Heart right ventricle (tissue), 16 donors: Measurements from ENCODE around the gene POLL. TPM values are rescaled to one million over a fixed set of nuclear protein-coding genes. Genes with fewer than 3 reads are reported as not detected.

Experiments used
- ATAC-seq, 8 donors: fragments of 200-7000 bp; cut with Tn5 transposase; one replicate each; pipeline ENCODE4 v1.9.1; 2020; ENCODE audit warnings: mild to moderate bottlenecking in 8 of 8, moderate library complexity in 8 of 8, moderate number of reproducible peaks in 1 of 8
- DNase-seq, 2 donors: peaks; one replicate each; pipeline ENCODE4 v3.0.0-alpha.2; 2020
- H3K27ac ChIP-seq, 10 donors: fragments of 200-600 bp; sonication (generic) in 2 of 10; one replicate each; pipeline versions ENCODE4 v1.5.0 to v1.8.0; 2020 to 2022; ENCODE audit warnings: mild to moderate bottlenecking in 3 of 10
- H3K27me3 ChIP-seq, 7 donors: fragments of 200-600 bp; one replicate each; pipeline ENCODE4 v1.8.0; 2021 to 2022; ENCODE audit warnings: mild to moderate bottlenecking in 2 of 7
- H3K36me3 ChIP-seq, 9 donors: fragments of 200-600 bp; sonication (generic) in 1 of 9; one replicate each; pipeline versions ENCODE4 v1.5.0 to v1.8.0; 2020 to 2022; ENCODE audit warnings: mild to moderate bottlenecking in 2 of 9
- H3K4me1 ChIP-seq, 9 donors: fragments of 200-600 bp; sonication (generic) in 1 of 9; one replicate each; pipeline versions ENCODE4 v1.5.0 to v1.8.0; 2020 to 2022; ENCODE audit warnings: mild to moderate bottlenecking in 4 of 9
- H3K4me3 ChIP-seq, 10 donors: fragments of 200-600 bp; sonication (generic) in 2 of 10; one replicate each; pipeline versions ENCODE4 v1.5.0 to v1.8.0; 2020 to 2022; ENCODE audit warnings: mild to moderate bottlenecking in 7 of 10, moderate library complexity in 2 of 10
- H3K9me3 ChIP-seq, 11 donors: fragments of 200-600 bp in 10 of 11; sonication (generic) in 2 of 11; one replicate each; pipeline versions ENCODE4 v1.5.0 to v1.8.0; 2013 to 2022; ENCODE audit warnings: mild to moderate bottlenecking in 2 of 11, control low read depth in 1 of 11, moderate library complexity in 1 of 11
- CTCF ChIP-seq, 9 donors: fragments of 200-600 bp; sonication (generic) in 2 of 9; IDR thresholded peaks; one replicate each; pipeline versions ENCODE4 v1.5.0 to v1.8.0; 2021 to 2022; ENCODE audit warnings: antibody characterized with exemption in 9 of 9, mild to moderate bottlenecking in 5 of 9, moderate library complexity in 1 of 9
- WGBS, 2 donors: extraction: QIAGEN DNeasy Blood & Tissue Kit; methylation state at CpG; one replicate each; pipeline ENCODE4 v1.1.7; 2013; ENCODE audit warnings: inconsistent platforms in 1 of 2; 5-methylcytosine and 5-hydroxymethylcytosine counted together
- intact Hi-C, 10 donors: fragments of 100-400 bp; cut with DNase I; formaldehyde crosslinking; loops; one replicate each; pipeline versions ENCODE4 v1.11.1 to v1.14.2; 2022
- polyA plus RNA-seq, 2 donors: library from polyadenylated mRNA; stranded (reverse); fragments of 200-250 nt; gene quantifications; one replicate each; pipeline ENCODE4 v1.2.3, GENCODE V29; 2013
- total RNA-seq, 10 donors: library from RNA; stranded (reverse); fragmentation: NEBNext Ultra II Directional in 3 of 10; extraction: Animal tissue kit (Norgen Biotek cat#: 25700) in 3 of 10; gene quantifications; one replicate each; pipeline versions ENCODE4 v1.2.1 to v1.2.4, GENCODE V29; 2021 to 2023
- donor health status: Arrhythmogenic right ventricular cardiomyopathy.
- donor health status: ischemic (EF 13 %, LVEDD 7.1; RV severe dilation, severe dysfunction).
- donor health status: healthy with polysubstance abuse.
- donor health status: DM: no; HTN: yes; CAD: no.
- donor health status: DM: no; HTN: no; CAD: no.
- donor health status: ischemic (EF 25% LVEDD 6.9; RV normal size, moderate dysfunction).
- donor health status: ischemic (EF 25% LVEDD 5.7; RV mildly dilated, moderate dysfunction).
- donor health status: healthy.
- donor health status: DM: yes; HTN: yes; CAD: no.
- donor health status: Ischemic cardiomyopathy.
- donor health status: ischemic (EF 35%, LVEDD 5.7; RV mildly dilated, moderate dysfunction).
- donor health status: nonischemic (EF 11% LVEDD 7.7; RV severe dilation, severe dysfunction).
- donor health status: DM: yes; HTN: yes; CAD: no.
- donor health status: PGD.
- donor health status: ischemic (EF 29% LVEDD 5.4; RV normal size, mild dysfunction).
- donor health status: nonischemic (EF 23%, LVEDD 6.1; RV moderate dilation, normal function).

The POLL gene
- total and polyA plus RNA-seq, 12 donors = 13.1 to 27.9 (median 17.1) TPM

DNA sequence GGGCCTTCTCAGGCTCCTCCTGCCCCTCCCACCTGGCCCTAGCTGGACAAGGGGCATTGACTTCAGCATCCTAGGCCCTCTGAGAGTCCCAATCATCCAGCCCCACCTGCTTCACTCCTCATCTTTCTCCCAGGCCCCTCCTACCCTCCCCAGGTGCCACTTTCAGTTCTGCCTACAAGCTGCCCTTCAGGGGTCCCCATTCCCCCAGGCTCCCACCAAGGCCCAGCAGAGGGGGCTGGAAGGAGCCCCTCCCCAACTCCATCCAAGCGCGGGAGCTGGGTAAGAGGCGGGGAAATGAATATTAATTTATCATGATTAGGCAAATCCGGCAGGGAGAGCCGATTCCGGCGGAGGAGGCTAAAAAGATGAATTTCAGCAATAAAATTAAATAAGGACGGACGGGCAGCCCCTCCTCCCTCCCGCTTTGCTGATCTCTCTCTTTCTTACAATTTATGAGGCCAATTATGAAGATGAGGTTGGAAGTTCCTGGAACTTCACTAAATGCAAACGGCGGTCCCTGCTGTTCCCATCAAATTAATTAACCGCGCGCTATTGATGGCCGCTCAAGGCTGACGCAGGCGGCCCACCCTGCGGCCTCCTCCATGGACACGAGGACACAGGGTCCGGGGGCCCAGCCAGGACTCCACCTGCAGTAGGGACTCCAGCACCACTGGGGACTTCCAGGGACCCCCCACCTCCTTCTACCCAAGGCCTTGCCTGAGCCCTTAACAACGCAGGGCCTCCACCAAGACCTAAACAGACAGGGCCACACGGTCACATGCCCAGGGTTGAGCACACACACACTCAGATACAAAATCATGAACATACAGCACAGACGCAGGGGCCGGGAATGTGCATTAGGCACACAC, 13.9 kb downstream of the POLL start:
- Histone ChIP-seq H3K4me3 (no peak overlapping the region), H3K9me3 (peaks cover 0 to 14% (median 11%) of the 10 kb centered on the region in 11 donors), H3K4me1 (peaks cover 6 to 19% (median 14%) of the 10 kb centered on the region in 9 donors), H3K27ac (no peak overlapping the region), H3K27me3 (peaks cover 7 to 10% (median 10%) of the 10 kb centered on the region in 7 donors), H3K36me3 (peaks cover 0 to 27% (median 3%) of the 10 kb centered on the region in 9 donors)
- ATAC-seq = no peak
- intact Hi-C loops = loop anchor here in 6 of 10 donors (5.0 to 10.0 kb wide), 5 partner anchors 42 to 412 kb away; no protein-coding TSS in a partner anchor
- WGBS, 2 donors = 91 to 92% methylated on average over 25 of the region's 25 CpGs
- TF ChIP-seq CTCF (IDR thresholded peaks at IDR 0.05) = no peak
- no peak for DNase-seq

DNA sequence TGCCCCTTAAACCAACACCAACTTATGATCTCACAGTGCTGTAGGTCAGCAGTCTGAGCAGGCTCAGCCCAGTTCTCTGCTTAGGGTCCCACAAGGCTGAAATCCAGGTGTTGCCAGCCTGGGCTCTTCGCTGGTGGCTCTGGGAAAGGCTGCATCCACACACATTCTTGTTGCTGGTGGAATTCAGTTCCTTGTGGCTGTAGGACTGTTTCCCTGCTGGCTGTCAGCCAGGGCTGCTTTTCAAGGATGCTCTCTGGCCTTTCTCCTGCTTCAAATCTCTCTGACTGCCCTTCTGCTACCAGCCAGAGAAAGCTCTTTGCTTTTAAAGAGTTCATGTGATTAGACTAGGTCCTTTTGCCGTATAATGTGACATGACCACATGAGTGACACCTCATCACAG, 15.3 kb downstream of the POLL start:
- Histone ChIP-seq H3K9me3 (peaks cover 0 to 14% (median 11%) of the 10 kb centered on the region in 11 donors), H3K27ac (no peak overlapping the region), H3K27me3 (peaks cover 7 to 24% (median 18%) of the 10 kb centered on the region in 7 donors), H3K36me3 (peaks cover 0 to 14% (median 0%) of the 10 kb centered on the region in 9 donors), H3K4me1 (peaks cover 6 to 19% (median 14%) of the 10 kb centered on the region in 9 donors), H3K4me3 (no peak overlapping the region)
- 81 to 82% methylated on average over 2 of the region's 2 CpGs for WGBS, 2 donors
- intact Hi-C loops = loop anchor here in 6 of 10 donors (5.0 to 10.0 kb wide), 5 partner anchors 40 to 410 kb away; no protein-coding TSS in a partner anchor
- ATAC-seq (no peak), DNase-seq (no peak)
- no peak for TF ChIP-seq CTCF (IDR thresholded peaks at IDR 0.05)

- intact Hi-C loops = loop anchor here in 6 of 10 donors (5.0 to 10.0 kb wide), 5 partner anchors 40 to 410 kb away; no protein-coding TSS in a partner anchor
- no peak overlapping the region for H3K4me3 ChIP-seq
- WGBS, 2 donors = 90 to 93% methylated on average over 7 of the region's 7 CpGs
- H3K27ac ChIP-seq = no peak overlapping the region
- H3K4me1 ChIP-seq = peaks cover 6 to 19% (median 14%) of the 10 kb centered on the region in 9 donors
- H3K36me3 ChIP-seq = peaks cover 0 to 7% (median 0%) of the 10 kb centered on the region in 9 donors
- no peak for DNase-seq
- no peak for ATAC-seq
- H3K27me3 ChIP-seq = peaks cover 7 to 30% (median 24%) of the 10 kb centered on the region in 7 donors
- peaks cover 0 to 14% (median 11%) of the 10 kb centered on the region in 11 donors for H3K9me3 ChIP-seq
- TF ChIP-seq CTCF (IDR thresholded peaks at IDR 0.05) = no peak
Observed at GRCh38 chr10:101572126-101572525, 15.9 kb downstream of the POLL start.

DNA sequence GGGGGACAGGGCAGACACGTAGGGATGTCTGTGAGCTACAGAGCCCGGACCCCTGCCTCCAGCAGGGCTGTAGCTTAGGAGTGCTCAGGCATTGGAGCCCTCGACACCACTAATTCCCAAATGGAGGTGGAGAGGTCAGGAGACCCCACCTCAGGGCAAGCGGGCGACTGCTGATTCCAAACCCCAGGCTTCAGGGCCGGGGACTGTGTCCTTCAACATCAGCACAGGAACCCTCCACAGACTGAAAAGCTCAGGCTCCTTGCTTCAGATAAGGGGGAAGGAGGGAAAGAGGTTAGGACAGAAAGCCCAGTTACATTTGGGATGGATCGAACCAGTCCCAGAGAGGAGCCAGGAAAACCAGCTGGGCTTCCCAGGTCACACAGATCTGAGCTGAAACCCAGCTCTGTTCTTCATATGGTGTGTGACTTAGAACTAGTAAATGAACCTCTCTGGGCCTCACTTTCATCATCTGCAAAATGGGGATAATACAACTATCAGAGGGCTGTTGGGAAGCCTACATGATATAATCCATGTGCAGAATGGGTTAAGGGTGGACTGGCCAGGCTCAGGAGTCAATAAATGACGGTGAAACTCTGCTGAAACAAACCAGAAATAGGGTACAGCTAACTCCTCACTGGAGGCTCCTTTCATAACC, 16.7 kb downstream of the POLL start:
- H3K4me3 ChIP-seq = no peak overlapping the region
- peaks cover 7 to 37% (median 31%) of the 10 kb centered on the region in 7 donors for H3K27me3 ChIP-seq
- H3K9me3 ChIP-seq = peaks cover 0 to 14% (median 11%) of the 10 kb centered on the region in 11 donors
- H3K36me3 ChIP-seq = peaks cover 0 to under 1% (median 0%) of the 10 kb centered on the region in 9 donors
- intact Hi-C loops = loop anchor here in 6 of 10 donors (2.0 to 10.0 kb wide), 6 partner anchors 39 to 409 kb away; no protein-coding TSS in a partner anchor
- TF ChIP-seq CTCF (IDR thresholded peaks at IDR 0.05) = no peak
- DNase-seq = no peak
- no peak overlapping the region for H3K27ac ChIP-seq
- WGBS, 2 donors = 65 to 77% methylated on average over 8 of the region's 8 CpGs
- peaks cover 8 to 25% (median 19%) of the 10 kb centered on the region in 9 donors for H3K4me1 ChIP-seq
- no peak for ATAC-seq
